Subcutaneous adipose tissue (tissue), 4 donors: ENCODE results near the gene CEBPA. TPM values are rescaled to one million over a fixed set of nuclear protein-coding genes. Genes with fewer than 3 reads are reported as not detected.

Experiments used
- total RNA-seq, 4 donors: library from RNA; depleted of rRNA; stranded (reverse); fragments of >200 nt; gene quantifications; one replicate each; pipeline ENCODE4 v1.1.0, GENCODE V29; 2016
- TF ChIP-seq, protein P1 (sequence below): fragments of 450-650 bp; IDR thresholded peaks from one replicate; pipeline ENCODE4 v1.5.1; 2016; ENCODE audit warnings: low read depth, mild to moderate bottlenecking, control low read depth, antibody characterized with exemption, moderate library complexity

The CEBPA gene
- total RNA-seq, 4 donors from 2014 or later, result 114 to 646 (median 258) TPM

DNA sequence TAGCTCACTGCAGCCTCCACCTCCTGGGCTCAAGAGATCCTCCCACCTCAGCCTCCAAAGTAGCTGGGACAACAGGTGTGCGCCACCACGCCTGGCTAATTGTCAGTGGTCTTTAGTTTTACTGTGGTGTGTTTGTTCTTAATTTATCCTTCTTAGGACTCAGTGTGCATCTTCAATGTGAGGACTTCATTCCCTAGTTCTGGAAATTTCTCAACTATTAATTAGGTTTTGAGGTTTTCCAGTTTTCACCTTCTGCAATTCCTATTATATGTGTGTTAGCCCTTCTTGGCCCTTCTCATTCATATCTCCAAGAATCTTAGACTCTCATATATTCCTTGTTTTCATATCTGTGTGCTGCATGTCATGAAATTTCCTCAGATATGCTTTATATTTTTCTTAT lies 44.5 kb downstream of the CEBPA start:
- TF ChIP-seq, protein P1, sequence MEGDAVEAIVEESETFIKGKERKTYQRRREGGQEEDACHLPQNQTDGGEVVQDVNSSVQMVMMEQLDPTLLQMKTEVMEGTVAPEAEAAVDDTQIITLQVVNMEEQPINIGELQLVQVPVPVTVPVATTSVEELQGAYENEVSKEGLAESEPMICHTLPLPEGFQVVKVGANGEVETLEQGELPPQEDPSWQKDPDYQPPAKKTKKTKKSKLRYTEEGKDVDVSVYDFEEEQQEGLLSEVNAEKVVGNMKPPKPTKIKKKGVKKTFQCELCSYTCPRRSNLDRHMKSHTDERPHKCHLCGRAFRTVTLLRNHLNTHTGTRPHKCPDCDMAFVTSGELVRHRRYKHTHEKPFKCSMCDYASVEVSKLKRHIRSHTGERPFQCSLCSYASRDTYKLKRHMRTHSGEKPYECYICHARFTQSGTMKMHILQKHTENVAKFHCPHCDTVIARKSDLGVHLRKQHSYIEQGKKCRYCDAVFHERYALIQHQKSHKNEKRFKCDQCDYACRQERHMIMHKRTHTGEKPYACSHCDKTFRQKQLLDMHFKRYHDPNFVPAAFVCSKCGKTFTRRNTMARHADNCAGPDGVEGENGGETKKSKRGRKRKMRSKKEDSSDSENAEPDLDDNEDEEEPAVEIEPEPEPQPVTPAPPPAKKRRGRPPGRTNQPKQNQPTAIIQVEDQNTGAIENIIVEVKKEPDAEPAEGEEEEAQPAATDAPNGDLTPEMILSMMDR, result no peak

DNA sequence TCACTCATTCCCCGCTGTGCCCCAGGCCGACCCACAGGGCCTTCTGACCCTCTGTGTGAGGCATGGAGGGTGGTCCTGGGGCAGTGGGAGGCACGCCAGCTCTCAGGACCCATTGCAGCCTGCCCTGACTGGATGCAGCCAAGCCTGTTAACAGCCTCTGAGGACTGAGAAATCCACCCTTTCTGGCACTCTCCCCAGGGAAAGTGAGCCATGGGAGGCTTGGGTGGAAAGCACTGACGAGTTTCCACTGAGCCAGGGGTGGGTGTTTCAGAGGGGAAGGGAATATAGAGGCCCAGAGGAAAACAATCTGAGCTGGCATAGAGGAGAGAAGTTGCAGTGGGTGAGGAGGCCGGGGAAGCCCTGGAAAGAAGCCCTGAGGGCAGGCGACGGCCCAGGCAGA lies 46.1 kb downstream of the CEBPA start:
- TF ChIP-seq, protein P1, result no peak

DNA sequence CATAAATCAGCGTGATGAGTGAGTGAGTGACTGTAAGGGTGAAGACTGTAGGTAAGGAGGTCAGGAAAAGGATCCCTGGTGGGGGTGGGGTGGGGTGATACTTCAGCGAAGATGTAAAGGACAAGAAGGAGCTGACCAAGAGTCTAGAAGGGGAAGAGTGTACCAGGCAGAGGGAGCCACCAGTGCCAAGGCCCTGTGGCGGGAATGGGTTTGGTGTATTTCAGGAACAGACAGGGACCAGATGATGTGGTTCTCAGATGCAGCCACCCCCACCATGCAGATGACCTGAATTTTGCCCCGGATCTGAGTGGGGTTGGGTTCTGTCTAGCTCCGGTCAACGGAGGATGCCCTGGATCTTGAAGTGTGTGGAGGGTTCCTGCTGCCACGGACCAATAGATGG lies 46.6 kb downstream of the CEBPA start:
- TF ChIP-seq, protein P1, result no peak

DNA sequence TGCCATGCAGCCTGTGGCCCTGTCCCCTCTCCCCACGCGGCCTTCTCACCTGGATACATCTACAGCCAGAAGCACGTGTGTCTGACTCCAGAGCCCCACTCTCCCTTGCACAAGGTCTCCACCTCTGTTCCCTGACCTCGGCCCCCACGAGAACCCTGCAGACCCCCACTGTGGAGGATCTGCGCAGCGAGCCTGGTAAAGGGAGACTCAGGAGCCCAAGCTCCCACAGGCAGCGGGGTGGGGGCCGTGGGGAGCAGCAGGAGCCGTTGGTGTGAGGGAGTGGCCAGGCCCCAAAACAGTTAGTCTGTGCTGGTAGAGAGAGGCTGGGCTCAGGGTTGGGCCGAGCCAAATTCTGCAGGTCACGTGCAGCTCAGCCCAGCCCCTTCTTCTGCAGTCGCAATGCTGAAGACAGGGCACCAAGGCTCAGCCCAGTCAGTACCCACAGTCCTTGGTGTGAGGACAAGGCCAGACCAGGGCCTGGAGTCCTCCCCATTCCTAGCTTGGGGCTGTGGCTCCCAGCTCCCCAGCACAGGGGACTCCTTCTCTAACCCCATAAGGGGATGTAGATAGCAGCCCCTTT lies 48.0 kb downstream of the CEBPA start:
- TF ChIP-seq, protein P1, result no peak

DNA sequence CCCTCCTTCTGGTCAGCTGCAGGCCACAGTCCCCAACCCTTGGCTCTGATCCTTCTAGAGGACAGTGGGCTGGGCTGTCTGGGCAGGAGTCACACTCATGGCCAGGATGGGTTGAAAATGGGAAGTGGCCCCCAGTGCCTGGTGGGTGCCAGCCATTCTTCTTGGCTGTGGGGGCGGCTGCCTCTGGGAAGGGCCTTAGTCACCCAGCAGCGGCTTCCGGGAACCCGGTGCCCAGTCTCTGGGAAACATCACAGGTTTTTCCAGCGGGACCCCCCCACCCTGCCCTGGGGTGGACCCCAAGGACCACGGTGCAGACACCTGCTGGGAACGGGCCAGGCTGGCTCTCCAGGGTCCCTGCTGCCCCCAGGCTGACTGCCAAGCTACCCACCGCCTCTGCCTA lies 49.4 kb downstream of the CEBPA start:
- TF ChIP-seq, protein P1, result no peak

DNA sequence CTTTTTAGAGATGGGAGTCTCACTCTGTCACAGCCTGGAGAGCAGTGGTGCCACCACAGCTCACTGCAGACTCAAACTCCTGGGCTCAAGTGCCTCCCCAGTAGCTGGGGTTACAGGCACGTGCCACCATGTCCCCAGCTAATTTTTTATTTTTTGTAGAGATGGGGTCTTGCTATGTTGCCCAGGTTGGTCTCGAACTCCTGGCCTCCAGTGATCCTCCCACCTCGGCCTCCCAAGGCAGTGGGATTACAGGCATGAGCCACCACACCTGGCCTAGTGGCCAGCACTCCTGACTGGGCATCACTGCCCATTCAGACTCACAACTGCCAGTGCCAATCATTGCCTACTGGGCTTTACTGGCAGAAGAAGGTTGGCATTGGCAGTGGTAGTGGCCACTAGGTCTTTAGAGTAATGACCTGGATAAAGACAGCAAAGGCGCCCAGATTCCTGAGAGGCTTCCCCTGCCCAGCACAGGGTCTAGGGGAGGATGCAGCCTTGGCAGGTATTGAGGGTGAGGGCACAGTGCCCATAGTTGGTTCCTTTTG lies 49.8 kb downstream of the CEBPA start:
- TF ChIP-seq, protein P1, result no peak

DNA sequence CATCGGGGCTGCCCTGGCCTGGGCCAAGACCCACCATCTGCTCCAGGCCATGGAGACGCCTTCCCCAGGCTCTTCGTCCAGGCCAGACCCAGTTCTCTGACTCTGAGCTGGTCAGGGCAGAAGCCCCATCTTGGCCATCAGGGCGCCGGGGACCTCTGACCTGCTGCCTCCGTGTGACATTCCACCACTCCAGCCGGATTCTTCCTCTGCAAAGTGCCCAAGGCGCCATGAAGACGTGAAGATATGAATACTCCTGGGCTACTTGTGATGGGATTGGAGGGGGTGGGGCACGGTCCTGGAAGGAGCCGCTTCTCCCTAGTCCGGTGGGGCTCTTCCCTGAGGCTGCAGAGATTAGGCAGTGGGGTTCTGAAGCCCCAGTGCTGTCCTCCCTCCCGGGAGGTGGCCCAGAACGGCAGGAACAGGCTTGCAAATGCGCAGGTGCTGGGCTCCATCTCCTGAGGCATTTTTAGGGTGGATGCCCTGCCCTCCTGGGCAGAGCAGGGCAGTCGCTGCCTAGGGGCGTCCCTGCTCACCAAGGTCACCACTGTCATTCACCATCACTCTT lies 50.7 kb downstream of the CEBPA start:
- TF ChIP-seq, protein P1, result no peak
